OCI-LY1 (cell line): ENCODE data around the gene POTEH.
"Not testable (repeated sequence)": the region's sequence is repeated elsewhere in the genome, so short reads cannot be mapped to it uniquely, and the experiment has no call there.

ENCODE experiments used
- H2AFZ ChIP-seq: fragments of 200-600 bp; sonication (generic), shearing (Covaris generic); 2 replicates; pipeline ENCODE4 v1.6.0; 2014; ENCODE audit warnings: antibody characterized with exemption, mild to moderate bottlenecking, low read length
- H3F3A ChIP-seq: fragments of 200-600 bp; sonication (generic), shearing (Covaris generic); 2 replicates; pipeline ENCODE4 v1.6.0; 2014; ENCODE audit warnings: mild to moderate bottlenecking, antibody characterized with exemption, low read length, moderate library complexity; ENCODE audit not compliant: insufficient read depth
- H3K27ac ChIP-seq: fragments of 200-600 bp; sonication (generic); 2 replicates; pipeline ENCODE4 v1.5.1; 2014; ENCODE audit warnings: low read length, mixed run types, mild to moderate bottlenecking, low read depth; ENCODE audit not compliant: poor library complexity, severe bottlenecking
- H3K27me3 ChIP-seq: fragments of 200-600 bp; sonication (generic); 2 replicates; pipeline ENCODE4 v1.6.0; 2014; ENCODE audit warnings: antibody characterized with exemption, mild to moderate bottlenecking, low read length, moderate library complexity; ENCODE audit not compliant: insufficient read depth
- H3K36me3 ChIP-seq: fragments of 200-600 bp; sonication (generic); 2 replicates; pipeline ENCODE4 v1.6.1; 2014; ENCODE audit warnings: mild to moderate bottlenecking, antibody characterized with exemption, low read length, moderate library complexity, mixed read lengths; ENCODE audit not compliant: insufficient read depth
- H3K4me1 ChIP-seq: fragments of 200-600 bp; sonication (generic); 2 replicates; pipeline ENCODE4 v1.5.1; 2014; ENCODE audit warnings: mild to moderate bottlenecking, low read length, moderate library complexity; ENCODE audit not compliant: insufficient read depth, severe bottlenecking
- H3K4me2 ChIP-seq: fragments of 200-600 bp; sonication (generic), shearing (Covaris generic); 2 replicates; pipeline ENCODE4 v1.6.1; 2014; ENCODE audit warnings: low read length
- H3K4me3 ChIP-seq: fragments of 200-600 bp; sonication (generic); 2 replicates; pipeline ENCODE4 v1.5.1; 2014; ENCODE audit warnings: low read length, low read depth, mild to moderate bottlenecking, mixed read lengths; ENCODE audit not compliant: poor library complexity, severe bottlenecking
- H3K79me2 ChIP-seq: fragments of 200-600 bp; shearing (Covaris generic); 2 replicates; pipeline ENCODE4 v1.6.1; 2016; ENCODE audit warnings: mixed run types, low read length, mixed read lengths; ENCODE audit not compliant: insufficient read depth
- H3K9ac ChIP-seq: fragments of 200-600 bp; sonication (generic), shearing (Covaris generic); 2 replicates; pipeline ENCODE4 v1.6.1; 2014; ENCODE audit warnings: mild to moderate bottlenecking, low read length, mixed read lengths
- H3K9me2 ChIP-seq: fragments of 200-600 bp; sonication (generic), shearing (Covaris generic); 2 replicates; pipeline ENCODE4 v1.6.1; 2014; ENCODE audit warnings: low read depth, mild to moderate bottlenecking, low read length, mixed read lengths
- H3K9me3 ChIP-seq: fragments of 200-600 bp; shearing (Covaris generic); 2 replicates; pipeline ENCODE4 v1.6.1; 2014; ENCODE audit warnings: low read length, mixed read lengths
- H4K20me1 ChIP-seq: fragments of 200-600 bp; sonication (generic), shearing (Covaris generic); 2 replicates; pipeline ENCODE4 v1.6.0; 2016; ENCODE audit warnings: mild to moderate bottlenecking, low read length; ENCODE audit not compliant: insufficient read depth

The POTEH gene

GRCh38 chr22:15689749-15690125 is at the start of gene POTEH:
Gene POTEH, plus strand, starts transcription at chr22:15690026. Its CDS starts 52 bp downstream, at chr22:15690078.
- not testable (repeated sequence) for H3K4me2 ChIP-seq, H3F3A ChIP-seq, H2AFZ ChIP-seq, H3K9ac ChIP-seq, H3K9me2 ChIP-seq, H3K4me3 ChIP-seq, H3K79me2 ChIP-seq, H3K9me3 ChIP-seq, H4K20me1 ChIP-seq, H3K36me3 ChIP-seq, H3K27me3 ChIP-seq, H3K4me1 ChIP-seq, H3K27ac ChIP-seq

DNA sequence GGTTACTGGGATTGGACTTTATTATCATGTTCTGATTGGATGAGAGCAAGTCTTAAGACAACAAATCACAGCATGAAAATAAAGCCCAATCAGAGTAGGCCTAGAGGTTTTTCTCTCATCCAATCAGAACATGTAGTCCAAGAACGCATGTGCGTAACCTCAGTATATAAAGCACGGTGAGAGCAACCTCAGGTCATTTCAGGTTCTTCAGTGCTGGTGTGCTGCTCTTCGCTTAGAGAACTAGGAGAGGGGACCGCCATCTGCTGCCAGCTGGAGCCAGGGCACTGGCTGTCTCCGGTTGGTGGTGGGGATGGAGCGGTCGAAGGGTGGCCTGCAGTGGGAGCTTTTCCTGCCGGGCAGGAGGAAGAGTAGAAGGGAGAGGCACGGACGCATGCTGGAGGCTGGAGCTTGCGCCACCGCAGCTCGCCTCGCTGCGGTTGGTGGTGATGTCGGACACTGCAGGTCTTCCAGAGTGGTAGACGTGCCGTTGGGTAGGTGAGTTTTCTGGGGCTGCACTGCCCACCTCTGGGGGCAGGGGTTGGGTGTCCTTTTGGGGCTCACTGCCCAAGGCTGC is 47.5 kb upstream of the POTEH start:
- not testable (repeated sequence) for H3K9me2 ChIP-seq, H3K4me2 ChIP-seq, H3K36me3 ChIP-seq, H3F3A ChIP-seq, H2AFZ ChIP-seq, H3K27me3 ChIP-seq, H3K4me3 ChIP-seq, H3K79me2 ChIP-seq, H3K27ac ChIP-seq, H3K9ac ChIP-seq, H3K4me1 ChIP-seq, H4K20me1 ChIP-seq, H3K9me3 ChIP-seq

DNA sequence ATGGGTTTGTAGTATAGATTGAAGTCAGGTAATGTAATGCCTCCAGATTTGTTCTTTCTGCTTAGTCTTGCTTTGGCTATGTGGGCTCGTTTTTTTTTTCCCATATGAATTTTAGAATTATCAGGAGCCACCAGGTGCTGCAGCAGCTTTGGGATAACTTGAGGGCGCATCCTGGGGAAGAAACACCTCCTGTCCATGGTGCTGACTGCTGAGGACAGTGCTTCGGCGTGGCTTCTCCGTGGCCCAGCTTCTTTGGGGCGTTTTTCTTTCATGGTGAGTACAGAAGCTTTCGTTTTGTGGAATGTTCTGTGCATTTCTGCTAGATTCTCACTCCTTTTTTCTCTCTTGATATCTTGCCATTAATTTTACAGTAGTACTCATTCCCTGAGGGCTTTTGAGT is 37.9 kb upstream of the POTEH start:
- not testable (repeated sequence) for H3K79me2 ChIP-seq, H3K36me3 ChIP-seq, H3F3A ChIP-seq, H4K20me1 ChIP-seq, H3K27me3 ChIP-seq, H3K9ac ChIP-seq, H3K4me1 ChIP-seq, H3K27ac ChIP-seq, H3K4me2 ChIP-seq, H3K9me2 ChIP-seq, H2AFZ ChIP-seq, H3K9me3 ChIP-seq, H3K4me3 ChIP-seq

- not testable (repeated sequence) for H4K20me1 ChIP-seq
Observed at GRCh38 chr22:15652738-15653137, 37.1 kb upstream of the POTEH start.

DNA sequence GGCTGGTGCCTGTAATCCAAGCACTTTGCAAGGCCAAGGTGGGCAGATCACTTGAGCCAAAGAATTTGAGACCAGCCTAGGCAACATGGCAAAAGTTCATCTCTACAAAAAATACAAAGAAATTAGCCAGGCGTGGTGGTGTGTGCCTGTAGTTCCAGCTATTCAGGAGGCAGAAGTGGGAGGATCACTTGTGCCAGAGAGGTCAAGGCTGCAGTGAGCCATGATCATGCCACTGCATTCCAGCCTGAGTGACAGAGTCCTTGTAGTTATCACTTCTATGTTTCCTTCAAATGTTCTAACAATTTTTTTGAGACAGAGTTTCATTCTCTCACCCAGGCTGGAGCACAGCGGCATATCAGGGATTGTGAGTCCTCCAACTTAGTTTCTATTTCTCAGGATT is 36.6 kb upstream of the POTEH start:
- not testable (repeated sequence) for H3K9ac ChIP-seq, H3K4me2 ChIP-seq, H3K27ac ChIP-seq, H3F3A ChIP-seq, H3K9me3 ChIP-seq, H3K36me3 ChIP-seq, H3K4me3 ChIP-seq, H4K20me1 ChIP-seq, H3K4me1 ChIP-seq, H2AFZ ChIP-seq, H3K9me2 ChIP-seq, H3K27me3 ChIP-seq, H3K79me2 ChIP-seq

More at GRCh38 chr22:15652738-15653137, 37.1 kb upstream of the POTEH start:
- not testable (repeated sequence) for H3F3A ChIP-seq, H3K4me1 ChIP-seq, H3K79me2 ChIP-seq, H3K27me3 ChIP-seq, H3K27ac ChIP-seq, H3K36me3 ChIP-seq, H3K9me3 ChIP-seq, H2AFZ ChIP-seq, H3K4me3 ChIP-seq, H3K9ac ChIP-seq, H3K4me2 ChIP-seq, H3K9me2 ChIP-seq

GRCh38 chr22:15661102-15661501 is 28.7 kb upstream of the POTEH start:
- not testable (repeated sequence) for H2AFZ ChIP-seq, H3K4me3 ChIP-seq, H3K4me1 ChIP-seq, H3K9me2 ChIP-seq, H3K79me2 ChIP-seq, H3K36me3 ChIP-seq, H4K20me1 ChIP-seq, H3F3A ChIP-seq, H3K9me3 ChIP-seq, H3K27ac ChIP-seq, H3K27me3 ChIP-seq, H3K9ac ChIP-seq, H3K4me2 ChIP-seq

- not testable (repeated sequence) for H3K27me3 ChIP-seq, H4K20me1 ChIP-seq, H3K9ac ChIP-seq, H3K4me2 ChIP-seq, H3K9me3 ChIP-seq, H3K36me3 ChIP-seq, H3K27ac ChIP-seq, H3K79me2 ChIP-seq, H2AFZ ChIP-seq, H3K4me1 ChIP-seq, H3K4me3 ChIP-seq, H3K9me2 ChIP-seq, H3F3A ChIP-seq
Observed at GRCh38 chr22:15664682-15665081, 25.1 kb upstream of the POTEH start.

- not testable (repeated sequence) for H3K36me3 ChIP-seq, H3K27ac ChIP-seq, H3K27me3 ChIP-seq, H3K4me3 ChIP-seq, H3K9me3 ChIP-seq, H3F3A ChIP-seq, H2AFZ ChIP-seq, H3K9ac ChIP-seq, H3K9me2 ChIP-seq, H3K4me1 ChIP-seq, H3K79me2 ChIP-seq, H3K4me2 ChIP-seq, H4K20me1 ChIP-seq
Observed at GRCh38 chr22:15665478-15665877, 24.3 kb upstream of the POTEH start.
